Esophagus (tissue), 2 donors: ENCODE data around the gene RUFY2. TPM values are rescaled to one million over a fixed set of nuclear protein-coding genes. Genes with fewer than 3 reads are reported as not detected.
A peak's percentile ranks its signal among the peaks of the same experiment; 100 is the strongest.

Source experiments
- H3K27ac ChIP-seq, 2 donors: one replicate each; pipeline ENCODE4 v1.5.1; 2013; ENCODE audit warnings: low read depth in 2 of 2, mild to moderate bottlenecking in 2 of 2, inconsistent platforms in 1 of 2, low read length in 1 of 2, moderate library complexity in 1 of 2
- H3K27me3 ChIP-seq, 2 donors: one replicate each; pipeline ENCODE4 v1.6.1; 2013; ENCODE audit warnings: low read length in 2 of 2, control low read depth in 1 of 2, mild to moderate bottlenecking in 1 of 2; ENCODE audit not compliant: insufficient read depth in 2 of 2, control insufficient read depth in 1 of 2
- H3K36me3 ChIP-seq, 2 donors: one replicate each; pipeline ENCODE4 v1.6.1; 2013; ENCODE audit warnings: low read length in 1 of 2; ENCODE audit not compliant: control insufficient read depth in 2 of 2, insufficient read depth in 2 of 2
- H3K4me1 ChIP-seq, 2 donors: one replicate each; pipeline ENCODE4 v1.6.1; 2013; ENCODE audit warnings: low read length in 1 of 2; ENCODE audit not compliant: control insufficient read depth in 2 of 2, insufficient read depth in 2 of 2
- H3K4me3 ChIP-seq, 2 donors: one replicate each; pipeline ENCODE4 v1.5.1; 2013; ENCODE audit warnings: low read length in 2 of 2, mild to moderate bottlenecking in 2 of 2, low read depth in 1 of 2, moderate library complexity in 1 of 2
- H3K9me3 ChIP-seq, 2 donors: one replicate each; pipeline ENCODE4 v1.6.1; 2013; ENCODE audit warnings: mild to moderate bottlenecking in 2 of 2, low read depth in 1 of 2, low read length in 1 of 2, moderate library complexity in 1 of 2; ENCODE audit not compliant: control insufficient read depth in 2 of 2, insufficient read depth in 1 of 2
- WGBS, 2 donors: extraction: QIAGEN DNeasy Blood & Tissue Kit; methylation state at CpG; one replicate each; pipeline ENCODE4 v1.1.7; 2013; 5-methylcytosine and 5-hydroxymethylcytosine counted together
- polyA plus RNA-seq, 2 donors: library from polyadenylated mRNA; stranded (reverse); fragments of 200-250 nt; gene quantifications; one replicate each; pipeline ENCODE4 v1.2.3, GENCODE V29; 2013
- donor health status: healthy with polysubstance abuse.
- donor health status: Bipolar disorder and iron deficiency.

Gene RUFY2
- polyA plus RNA-seq, 2 donors = 4.9 to 5.1 TPM

DNA sequence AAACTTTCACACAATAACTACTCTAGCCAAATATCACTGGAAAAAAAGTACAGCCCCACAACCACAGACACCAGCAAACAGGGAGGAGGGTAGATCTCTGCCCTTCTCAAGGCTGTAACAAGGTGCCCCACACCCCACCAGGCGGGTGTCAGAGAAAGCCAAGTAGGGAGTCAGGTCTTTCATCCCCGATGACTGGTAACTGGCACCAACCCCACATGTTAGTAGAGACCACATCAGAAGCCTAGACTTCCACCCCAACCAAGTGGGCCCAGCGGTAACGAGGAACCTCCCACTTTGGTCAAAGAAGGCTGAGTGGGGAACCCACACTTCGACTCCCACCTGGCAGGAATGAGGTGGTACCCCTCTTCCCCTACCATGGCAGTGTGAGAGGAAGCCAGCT is 16.4 kb upstream of the RUFY2 start:
- peaks cover 0 to 4% of the 10 kb centered on the region in 2 donors for H3K36me3 ChIP-seq
- 88 to 90% methylated on average over 5 of the region's 5 CpGs for WGBS, 2 donors
- no peaks in the 10 kb centered on the region for H3K4me1 ChIP-seq
- H3K9me3 ChIP-seq = no peaks in the 10 kb centered on the region
- H3K27ac ChIP-seq = no peak overlapping the region
- no peak overlapping the region for H3K4me3 ChIP-seq
- no peaks in the 10 kb centered on the region for H3K27me3 ChIP-seq

- WGBS, 2 donors = 89 to 91% methylated on average over 3 of the region's 3 CpGs
- Histone ChIP-seq H3K4me1 (no peaks in the 10 kb centered on the region), H3K27me3 (no peaks in the 10 kb centered on the region), H3K4me3 (no peak overlapping the region), H3K27ac (no peak overlapping the region), H3K9me3 (no peaks in the 10 kb centered on the region), H3K36me3 (peaks cover 0 to 2% of the 10 kb centered on the region in 2 donors)
Measured at GRCh38 chr10:68419376-68419775, 12.3 kb upstream of the RUFY2 start.

DNA sequence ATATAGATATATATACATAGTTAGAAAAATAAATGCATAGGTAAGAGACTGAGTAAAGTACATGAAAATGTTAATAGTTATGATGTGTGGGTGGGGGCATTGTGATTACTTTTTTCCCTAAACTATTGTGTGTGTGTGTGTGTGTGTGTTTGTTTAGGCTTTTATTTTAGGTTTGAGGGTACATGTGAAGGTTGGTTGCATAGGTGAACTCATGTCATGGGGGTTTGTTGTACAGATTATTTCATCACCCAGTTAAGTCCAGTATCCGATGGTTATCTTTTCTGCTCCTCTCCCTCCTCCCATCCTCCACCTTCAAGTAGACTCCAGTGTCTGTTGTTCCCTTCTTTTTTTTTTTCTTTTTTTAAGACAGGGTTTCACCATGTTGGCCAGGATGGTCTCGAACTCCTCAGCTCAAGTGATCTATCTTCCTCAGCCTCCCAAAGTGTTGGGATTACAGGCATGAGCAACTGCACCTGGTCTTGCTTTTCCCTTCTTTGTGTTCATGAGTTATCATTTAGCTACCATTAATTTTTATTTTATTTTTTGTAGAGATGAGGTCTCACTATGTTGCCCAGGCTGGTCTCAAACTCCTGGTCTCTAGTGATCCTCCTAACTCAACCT is 1.9 kb upstream of the RUFY2 start:
- H3K9me3 ChIP-seq = no peaks in the 10 kb centered on the region
- H3K4me3 ChIP-seq = no peak overlapping the region
- H3K27me3 ChIP-seq = no peaks in the 10 kb centered on the region
- WGBS, 2 donors = 88 to 93% methylated on average over 2 of the region's 2 CpGs
- H3K36me3 ChIP-seq = no peaks in the 10 kb centered on the region
- H3K27ac ChIP-seq = no peak overlapping the region
- H3K4me1 ChIP-seq = no peaks in the 10 kb centered on the region

DNA sequence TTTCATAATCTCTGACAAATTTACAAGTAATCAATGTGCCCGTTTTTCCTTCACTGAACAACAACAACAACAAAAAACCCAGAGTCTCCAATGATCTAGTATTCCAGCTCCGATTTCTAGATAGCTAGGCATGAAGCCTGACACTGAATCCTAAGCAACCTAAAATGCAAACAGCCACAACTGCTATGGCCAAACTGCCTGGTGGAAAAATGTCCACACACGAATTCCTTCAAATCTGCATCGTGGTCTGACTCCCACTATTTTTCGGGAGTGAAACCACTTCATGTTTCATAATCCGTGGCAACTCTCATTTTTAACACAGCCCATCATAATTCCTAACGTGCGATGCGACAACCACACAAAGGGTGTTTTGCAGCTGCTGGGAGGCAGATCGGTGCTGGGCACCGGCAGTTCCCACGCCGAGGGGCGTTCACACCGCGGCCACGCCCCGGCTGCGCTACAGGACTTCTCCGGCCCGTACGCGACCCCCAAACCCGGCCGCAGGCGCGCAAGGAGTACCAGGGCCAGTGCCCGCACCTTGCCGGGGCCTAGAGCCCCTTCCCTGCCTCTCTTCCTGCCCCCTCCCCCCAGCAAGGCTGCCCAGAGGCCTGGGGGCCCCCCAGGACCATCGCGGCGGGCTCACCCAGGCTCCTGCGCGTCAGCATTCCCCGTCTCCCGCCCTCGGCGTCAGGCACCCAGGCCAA is 814 bp downstream of the RUFY2 start:
- peak overlapping the region; percentile 79 to 91 for H3K4me3 ChIP-seq
- WGBS, 2 donors = 1% methylated on average over 36 to 38 of the region's 38 CpGs
- H3K27ac ChIP-seq = peak overlapping the region; percentile 92 to 93
- no peaks in the 10 kb centered on the region for H3K27me3 ChIP-seq
- no peaks in the 10 kb centered on the region for H3K4me1 ChIP-seq
- no peaks in the 10 kb centered on the region for H3K36me3 ChIP-seq
- no peaks in the 10 kb centered on the region for H3K9me3 ChIP-seq

GRCh38 chr10:68403701-68404100 is 3.4 kb downstream of the RUFY2 start:
- no peak overlapping the region for H3K4me3 ChIP-seq
- no peaks in the 10 kb centered on the region for H3K36me3 ChIP-seq
- H3K9me3 ChIP-seq = no peaks in the 10 kb centered on the region
- no peaks in the 10 kb centered on the region for H3K27me3 ChIP-seq
- 79 to 90% methylated on average over 4 of the region's 4 CpGs for WGBS, 2 donors
- no peak overlapping the region for H3K27ac ChIP-seq
- no peaks in the 10 kb centered on the region for H3K4me1 ChIP-seq

GRCh38 chr10:68402276-68402675 is 4.8 kb downstream of the RUFY2 start:
- Histone ChIP-seq H3K4me1 (no peaks in the 10 kb centered on the region), H3K27me3 (no peaks in the 10 kb centered on the region), H3K36me3 (no peaks in the 10 kb centered on the region), H3K4me3 (no peak overlapping the region), H3K27ac (no peak overlapping the region), H3K9me3 (no peaks in the 10 kb centered on the region)
- 80 to 84% methylated on average over 1 of the region's 1 CpG for WGBS, 2 donors

- Histone ChIP-seq H3K27me3 (no peaks in the 10 kb centered on the region), H3K36me3 (peaks cover 0 to 2% of the 10 kb centered on the region in 2 donors)
- 94 to 98% methylated on average over 1 of the region's 1 CpG for WGBS, 2 donors
Measured at GRCh38 chr10:68397005-68397404, 10.1 kb downstream of the RUFY2 start.

GRCh38 chr10:68385740-68386139 is 21.3 kb downstream of the RUFY2 start:
- Histone ChIP-seq H3K4me3 (no peak overlapping the region), H3K9me3 (no peaks in the 10 kb centered on the region), H3K36me3 (no peaks in the 10 kb centered on the region), H3K27ac (no peak overlapping the region), H3K27me3 (no peaks in the 10 kb centered on the region), H3K4me1 (no peaks in the 10 kb centered on the region)
- 86 to 91% methylated on average over 2 of the region's 2 CpGs for WGBS, 2 donors

More at GRCh38 chr10:68397005-68397404, 10.1 kb downstream of the RUFY2 start:
- Histone ChIP-seq H3K4me1 (no peaks in the 10 kb centered on the region), H3K9me3 (no peaks in the 10 kb centered on the region), H3K27ac (no peak overlapping the region), H3K4me3 (no peak overlapping the region)

DNA sequence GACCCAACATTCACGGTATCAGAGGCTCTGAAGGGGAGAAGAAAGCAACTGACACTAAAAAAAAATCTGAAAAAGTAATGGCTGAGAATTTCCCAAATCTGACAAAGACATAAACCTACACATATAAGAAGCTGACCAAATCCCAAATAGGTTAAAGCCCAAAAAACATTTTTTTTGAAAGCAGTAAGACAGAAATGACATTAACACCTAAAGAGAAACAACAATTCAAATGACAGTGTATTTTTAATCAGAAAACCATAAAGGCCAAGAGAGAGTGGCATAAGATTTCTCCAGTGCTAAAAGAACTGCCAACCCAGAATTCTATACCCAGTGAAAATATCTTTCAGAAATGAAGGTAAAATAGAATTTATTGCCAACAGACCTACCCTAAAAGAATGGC is 35.5 kb downstream of the RUFY2 start:
- Histone ChIP-seq H3K9me3 (peaks cover 0 to 2% of the 10 kb centered on the region in 2 donors), H3K27ac (no peak overlapping the region), H3K4me3 (no peak overlapping the region), H3K4me1 (no peaks in the 10 kb centered on the region), H3K36me3 (no peaks in the 10 kb centered on the region), H3K27me3 (no peaks in the 10 kb centered on the region)
- WGBS, 2 donors = 96 to 100% methylated on average over 1 of the region's 1 CpG

DNA sequence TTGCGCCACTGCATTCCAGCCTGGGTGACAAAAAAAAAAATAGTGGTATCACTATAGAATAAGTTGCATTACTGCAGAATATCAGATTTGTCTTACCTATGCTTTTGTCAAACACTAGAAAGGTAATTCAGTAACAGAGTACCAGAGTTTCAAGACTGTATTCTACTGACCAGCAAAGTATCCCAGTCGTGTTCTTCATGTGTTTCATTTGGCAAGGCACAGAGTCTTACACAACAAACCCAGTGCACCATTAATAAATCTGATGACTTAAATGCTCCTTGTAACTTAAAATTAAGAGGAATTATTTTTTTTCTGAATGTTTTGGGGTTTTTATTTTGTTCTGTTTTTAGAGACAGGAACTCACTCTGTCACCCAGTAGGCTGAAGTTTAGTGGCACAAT is 40.0 kb downstream of the RUFY2 start:
- Histone ChIP-seq H3K9me3 (no peaks in the 10 kb centered on the region), H3K36me3 (peaks cover 0 to 4% of the 10 kb centered on the region in 2 donors), H3K4me1 (no peaks in the 10 kb centered on the region), H3K4me3 (no peak overlapping the region), H3K27me3 (no peaks in the 10 kb centered on the region), H3K27ac (no peak overlapping the region)
- WGBS, 2 donors = 86 to 91% methylated on average over 2 of the region's 2 CpGs
